Neural progenitor cell (in vitro differentiated cells): Measurements from ENCODE around the gene MACO1. TPM values are rescaled to one million over a fixed set of nuclear protein-coding genes. Genes with fewer than 3 reads are reported as not detected.
"Not testable (repeated sequence)": the region's sequence is repeated elsewhere in the genome, so short reads cannot be mapped to it uniquely, and the experiment has no call there.

Experiments used
- DNase-seq: peaks from one replicate; pipeline ENCODE4 v3.0.0-alpha.2; 2016; ENCODE audit warnings: low spot score
- H2AFZ ChIP-seq: fragments of 200-600 bp; sonication (generic); replicated peaks from 2 replicates; pipeline ENCODE4 v1.6.1; 2016; ENCODE audit warnings: antibody characterized with exemption
- H3F3A ChIP-seq: fragments of 200-600 bp; sonication (generic); 2 replicates; pipeline ENCODE4 v1.6.1; 2016; ENCODE audit warnings: antibody characterized with exemption, low read depth
- H3K27ac ChIP-seq: fragments of 200-600 bp; sonication (generic); 2 replicates; pipeline ENCODE4 v1.5.1; 2016; ENCODE audit warnings: mild to moderate bottlenecking
- H3K27me3 ChIP-seq: fragments of 200-600 bp; sonication (generic); 2 replicates; pipeline ENCODE4 v1.6.1; 2016; ENCODE audit warnings: mild to moderate bottlenecking, moderate library complexity
- H3K36me3 ChIP-seq: fragments of 200-600 bp; sonication (generic); 2 replicates; pipeline ENCODE4 v1.5.1; 2016
- H3K4me1 ChIP-seq: fragments of 200-600 bp; sonication (generic); 2 replicates; pipeline ENCODE4 v1.6.1; 2016; ENCODE audit warnings: mixed run types
- H3K4me2 ChIP-seq: fragments of 200-600 bp; sonication (generic); 2 replicates; pipeline ENCODE4 v1.6.1; 2016
- H3K4me3 ChIP-seq: fragments of 200-600 bp; sonication (generic); 2 replicates; pipeline ENCODE4 v1.5.1; 2016
- H3K79me2 ChIP-seq: fragments of 200-600 bp; sonication (generic); 2 replicates; pipeline ENCODE4 v1.6.1; 2016; ENCODE audit warnings: low read depth
- H3K9ac ChIP-seq: fragments of 200-600 bp; sonication (generic); 2 replicates; pipeline ENCODE4 v1.6.1; 2016
- H3K9me3 ChIP-seq: fragments of 200-600 bp; sonication (generic); 2 replicates; pipeline ENCODE4 v1.5.1; 2016; ENCODE audit warnings: low read depth
- H4K20me1 ChIP-seq: fragments of 200-600 bp; sonication (generic); 2 replicates; pipeline ENCODE4 v1.6.1; 2016; ENCODE audit warnings: low read depth
- H3K27ac Mint-ChIP-seq: 3 replicates; pipeline ENCODE4 v1.8.0; 2021; ENCODE audit warnings: mixed read lengths
- H3K27me3 Mint-ChIP-seq: 2 replicates; pipeline ENCODE4 v1.8.0; 2022; ENCODE audit warnings: low read depth, mild to moderate bottlenecking, inconsistent platforms, moderate library complexity, mixed read lengths; ENCODE audit not compliant: insufficient read depth
- H3K36me3 Mint-ChIP-seq: 3 replicates; pipeline ENCODE4 v1.8.0; 2021; ENCODE audit warnings: mixed read lengths
- H3K4me1 Mint-ChIP-seq: 3 replicates; pipeline ENCODE4 v1.8.0; 2021; ENCODE audit warnings: mixed read lengths
- H3K4me3 Mint-ChIP-seq: 3 replicates; pipeline ENCODE4 v1.8.0; 2021; ENCODE audit warnings: mild to moderate bottlenecking, moderate library complexity, mixed read lengths
- H3K9me3 Mint-ChIP-seq: 3 replicates; pipeline ENCODE4 v1.8.0; 2020; ENCODE audit warnings: mixed read lengths
- total RNA-seq: library from RNA; depleted of rRNA; stranded (reverse); fragments of >200 nt; gene quantifications from 2 replicates; pipeline ENCODE4 v1.2.3, GENCODE V29; 2015; ENCODE audit warnings: low replicate concordance

Gene MACO1
- total RNA-seq, 1 donor from 2014 or later, result 17.7 TPM

- H3K9me3 Mint-ChIP-seq, H3K4me1 Mint-ChIP-seq: not testable (repeated sequence)
These were observed 17.6 kb upstream of the MACO1 start for GRCh38 chr1:25412872-25413623.

GRCh38 chr1:25414157-25414556, 16.5 kb upstream of the MACO1 start:
- not testable (repeated sequence) for H3K9ac ChIP-seq, H3K4me1 ChIP-seq, DNase-seq, H2AFZ ChIP-seq, H3K36me3 Mint-ChIP-seq, H3K4me3 ChIP-seq, H3K27ac Mint-ChIP-seq, H3K4me2 ChIP-seq, H3K9me3 Mint-ChIP-seq, H3K27me3 ChIP-seq, H4K20me1 ChIP-seq, H3F3A ChIP-seq, H3K27me3 Mint-ChIP-seq, H3K36me3 ChIP-seq, H3K27ac ChIP-seq, H3K79me2 ChIP-seq, H3K4me3 Mint-ChIP-seq, H3K9me3 ChIP-seq, H3K4me1 Mint-ChIP-seq

More at GRCh38 chr1:25412872-25413623, 17.6 kb upstream of the MACO1 start:
- H3K4me2 ChIP-seq, H3K4me1 ChIP-seq, H3K27ac Mint-ChIP-seq, H2AFZ ChIP-seq, H3K27me3 ChIP-seq, H3K4me3 Mint-ChIP-seq, H3K9ac ChIP-seq, H4K20me1 ChIP-seq, H3K27me3 Mint-ChIP-seq, DNase-seq, H3K79me2 ChIP-seq, H3K9me3 ChIP-seq, H3K27ac ChIP-seq, H3F3A ChIP-seq, H3K36me3 ChIP-seq, H3K36me3 Mint-ChIP-seq, H3K4me3 ChIP-seq: not testable (repeated sequence)

- H3K9me3 Mint-ChIP-seq, H3K36me3 ChIP-seq, DNase-seq: not testable (repeated sequence)
These were observed 16.1 kb upstream of the MACO1 start for GRCh38 chr1:25414578-25414977.

DNA sequence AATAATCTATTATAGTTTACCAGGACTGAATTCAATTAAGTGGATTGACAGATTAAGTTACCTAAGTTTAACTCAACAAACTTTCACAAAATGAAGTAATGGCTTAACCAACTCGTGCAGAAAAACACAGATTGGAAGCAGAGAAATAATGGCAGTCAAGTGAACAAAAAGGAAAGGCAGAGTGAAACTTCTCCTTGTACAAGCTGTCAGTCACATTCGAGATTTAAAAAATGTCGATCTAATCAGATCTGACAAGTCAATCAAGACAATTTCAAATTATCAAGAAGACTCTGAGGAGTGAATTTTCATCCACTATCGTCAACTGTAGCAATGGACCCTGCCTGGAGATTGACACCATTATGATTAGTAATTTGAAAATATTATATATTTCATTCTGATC, 13.4 kb upstream of the MACO1 start:
- H3K9me3 Mint-ChIP-seq, H3K4me3 Mint-ChIP-seq, H4K20me1 ChIP-seq, H3K4me3 ChIP-seq, H3K4me2 ChIP-seq, H3K4me1 ChIP-seq, H3K9ac ChIP-seq, H3K27me3 ChIP-seq, H3K27ac Mint-ChIP-seq, H3K9me3 ChIP-seq, H3K36me3 Mint-ChIP-seq, H3K27me3 Mint-ChIP-seq, H3K27ac ChIP-seq, H3K36me3 ChIP-seq, DNase-seq, H3K79me2 ChIP-seq, H2AFZ ChIP-seq, H3F3A ChIP-seq: not testable (repeated sequence)
- peaks cover 15% of the 10 kb centered on the region for H3K4me1 Mint-ChIP-seq

More at GRCh38 chr1:25414578-25414977, 16.1 kb upstream of the MACO1 start:
- H3K9me3 ChIP-seq, H3K4me3 ChIP-seq, H3K36me3 Mint-ChIP-seq, H3K4me1 Mint-ChIP-seq, H3K27ac Mint-ChIP-seq, H4K20me1 ChIP-seq, H3K4me1 ChIP-seq, H3K4me2 ChIP-seq, H3K27me3 ChIP-seq, H3K27ac ChIP-seq, H2AFZ ChIP-seq, H3K4me3 Mint-ChIP-seq, H3K79me2 ChIP-seq, H3K9ac ChIP-seq, H3K27me3 Mint-ChIP-seq, H3F3A ChIP-seq: not testable (repeated sequence)

GRCh38 chr1:25419339-25419738, 11.4 kb upstream of the MACO1 start:
- H3K4me3 ChIP-seq, H3K79me2 ChIP-seq, H3K9ac ChIP-seq, H3K9me3 Mint-ChIP-seq, H3K4me1 ChIP-seq, H3K4me2 ChIP-seq, H3F3A ChIP-seq, H3K27ac ChIP-seq, H4K20me1 ChIP-seq, H3K27me3 Mint-ChIP-seq, H3K27me3 ChIP-seq, H3K36me3 Mint-ChIP-seq, H3K36me3 ChIP-seq, DNase-seq, H3K9me3 ChIP-seq, H2AFZ ChIP-seq, H3K4me3 Mint-ChIP-seq, H3K27ac Mint-ChIP-seq: not testable (repeated sequence)
- H3K4me1 Mint-ChIP-seq, result peaks cover 27% of the 10 kb centered on the region

- not testable (repeated sequence) for H3K27me3 Mint-ChIP-seq, H3K4me3 Mint-ChIP-seq, H3K27ac Mint-ChIP-seq, H3K36me3 ChIP-seq, H3F3A ChIP-seq, H3K27ac ChIP-seq, H4K20me1 ChIP-seq, H3K9me3 ChIP-seq, DNase-seq, H3K79me2 ChIP-seq, H3K4me1 ChIP-seq, H3K27me3 ChIP-seq, H2AFZ ChIP-seq, H3K4me3 ChIP-seq, H3K9ac ChIP-seq, H3K9me3 Mint-ChIP-seq, H3K4me2 ChIP-seq, H3K36me3 Mint-ChIP-seq
- H3K4me1 Mint-ChIP-seq, result peaks cover 27% of the 10 kb centered on the region
These were observed 10.0 kb upstream of the MACO1 start, which contains the start of gene RHCE for GRCh38 chr1:25420715-25421114. RHCE (minus strand) TSS chr1:25420825; CDS start chr1:25420786, 39 bp downstream.

GRCh38 chr1:25423206-25423605, 7.5 kb upstream of the MACO1 start:
- H3K27ac ChIP-seq, H3K27ac Mint-ChIP-seq, H3K27me3 ChIP-seq, H3K36me3 ChIP-seq, DNase-seq, H3K27me3 Mint-ChIP-seq, H3F3A ChIP-seq, H3K9me3 Mint-ChIP-seq, H4K20me1 ChIP-seq, H3K9ac ChIP-seq, H3K4me1 ChIP-seq, H2AFZ ChIP-seq, H3K36me3 Mint-ChIP-seq, H3K4me3 ChIP-seq, H3K4me2 ChIP-seq, H3K9me3 ChIP-seq, H3K4me3 Mint-ChIP-seq, H3K79me2 ChIP-seq: not testable (repeated sequence)
- peaks cover 27% of the 10 kb centered on the region for H3K4me1 Mint-ChIP-seq
